Upper lobe of right lung (tissue), 1 donor: ENCODE results near the gene LUZP2. TPM values are rescaled to one million over a fixed set of nuclear protein-coding genes. Genes with fewer than 3 reads are reported as not detected.

Experiments used
- ATAC-seq: fragments of 200-7000 bp; cut with Tn5 transposase; one replicate; pipeline ENCODE4 v1.9.1; 2020; ENCODE audit warnings: mild to moderate bottlenecking, moderate library complexity
- DNase-seq: peaks from one replicate; pipeline ENCODE4 v3.0.0-alpha.2; 2020
- H3K27ac ChIP-seq: fragments of 200-600 bp; one replicate; pipeline ENCODE4 v1.8.0; 2022
- H3K27me3 ChIP-seq: fragments of 200-600 bp; one replicate; pipeline ENCODE4 v1.8.0; 2022; ENCODE audit warnings: mild to moderate bottlenecking
- H3K36me3 ChIP-seq: fragments of 200-600 bp; one replicate; pipeline ENCODE4 v1.8.0; 2022
- H3K4me1 ChIP-seq: fragments of 200-600 bp; one replicate; pipeline ENCODE4 v1.8.0; 2022
- H3K4me3 ChIP-seq: fragments of 200-600 bp; one replicate; pipeline ENCODE4 v1.8.0; 2022; ENCODE audit warnings: mild to moderate bottlenecking
- H3K9me3 ChIP-seq: fragments of 200-600 bp; one replicate; pipeline ENCODE4 v1.8.0; 2022
- CTCF ChIP-seq: fragments of 200-600 bp; IDR thresholded peaks from one replicate; pipeline ENCODE4 v1.8.0; 2022; ENCODE audit warnings: antibody characterized with exemption
- intact Hi-C: fragments of 100-400 bp; cut with DNase I; formaldehyde crosslinking; loops from one replicate; pipeline ENCODE4 v1.11.0; 2022
- total RNA-seq: library from RNA; stranded (reverse); fragmentation: NEBNext Ultra II Directional; extraction: Animal tissue kit (Norgen Biotek cat#: 25700); gene quantifications from one replicate; pipeline ENCODE4 v1.2.1, GENCODE V29; 2021
- donor health status: DM: no; HTN: yes; CAD: no; lungs with severe emphysema.

The LUZP2 gene
- total RNA-seq, 1 donor from 2014 or later = 0.23 TPM

DNA sequence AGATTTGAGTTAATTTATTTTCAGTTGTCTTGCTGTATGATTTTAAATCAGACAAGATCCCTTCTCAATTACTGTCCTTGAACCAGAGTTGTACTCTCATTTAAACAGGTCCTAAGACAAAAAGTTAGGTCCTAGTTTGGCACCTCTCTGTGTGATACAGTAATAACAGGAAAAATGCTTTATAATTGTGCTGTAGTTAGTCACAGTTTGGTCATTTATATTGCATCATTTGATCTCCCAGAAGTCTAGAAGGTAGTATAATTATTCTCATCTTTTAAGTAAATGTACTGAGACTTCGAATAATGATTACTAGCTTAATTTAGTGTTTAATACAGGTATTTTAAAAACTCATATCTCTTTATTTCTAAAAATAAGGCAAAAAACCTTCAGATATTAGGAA is 18.1 kb upstream of the LUZP2 start:
- Histone ChIP-seq H3K36me3 (no peaks in the 10 kb centered on the region), H3K4me1 (no peaks in the 10 kb centered on the region), H3K9me3 (no peaks in the 10 kb centered on the region), H3K4me3 (no peak overlapping the region), H3K27ac (no peak overlapping the region), H3K27me3 (no peaks in the 10 kb centered on the region)
- DNase-seq (no peak), ATAC-seq (no peak)
- intact Hi-C loops = no loop called here
- no peak for TF ChIP-seq CTCF

DNA sequence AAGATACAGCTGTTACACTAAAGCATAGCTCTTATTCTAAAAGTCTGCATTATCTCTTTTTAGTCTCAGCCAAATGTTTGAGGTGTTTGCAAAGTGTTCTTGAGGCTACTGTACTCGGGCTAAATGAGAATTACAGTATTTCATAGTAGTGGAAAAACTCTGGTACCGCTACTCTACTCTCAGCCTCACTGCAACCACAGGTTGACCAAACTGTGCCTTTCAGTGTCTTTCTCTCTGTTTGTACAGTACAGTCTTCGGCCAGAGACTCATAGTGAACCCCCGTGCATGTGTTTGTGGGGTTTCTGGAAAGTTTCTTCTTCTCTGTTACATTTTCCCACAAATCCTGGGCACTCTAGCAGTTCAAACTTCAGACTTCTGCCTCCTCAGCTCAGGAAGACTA is 7.4 kb upstream of the LUZP2 start:
- intact Hi-C loops = no loop called here
- ATAC-seq (no peak), DNase-seq (no peak)
- Histone ChIP-seq H3K27ac (no peak overlapping the region), H3K4me1 (no peaks in the 10 kb centered on the region), H3K9me3 (no peaks in the 10 kb centered on the region), H3K4me3 (no peak overlapping the region), H3K36me3 (no peaks in the 10 kb centered on the region), H3K27me3 (no peaks in the 10 kb centered on the region)
- no peak for TF ChIP-seq CTCF

DNA sequence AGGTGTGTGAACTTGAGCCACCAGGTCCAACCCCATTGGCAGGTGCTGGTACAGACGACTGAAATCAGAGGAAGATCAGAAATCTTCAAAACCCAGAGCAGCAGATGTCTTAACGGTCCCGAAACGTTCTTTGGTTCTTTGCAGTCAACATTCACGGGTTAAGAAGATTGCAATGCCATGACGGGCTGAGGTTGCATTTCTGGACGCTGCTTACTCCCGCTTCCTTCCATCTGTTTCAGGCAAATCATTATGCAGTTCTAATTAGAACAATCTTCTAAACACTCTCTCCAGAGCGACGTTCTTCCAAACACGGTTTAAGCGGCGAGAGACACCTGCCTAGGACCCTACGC is 492 bp upstream of the LUZP2 start:
- Histone ChIP-seq H3K36me3 (no peaks in the 10 kb centered on the region), H3K9me3 (no peaks in the 10 kb centered on the region), H3K4me1 (peaks cover 5% of the 10 kb centered on the region), H3K27me3 (peaks cover 3% of the 10 kb centered on the region), H3K27ac (no peak overlapping the region), H3K4me3 (peak overlapping the region; percentile 42)
- no peak for DNase-seq
- no peak for ATAC-seq
- intact Hi-C loops = no loop called here
- no peak for TF ChIP-seq CTCF

DNA sequence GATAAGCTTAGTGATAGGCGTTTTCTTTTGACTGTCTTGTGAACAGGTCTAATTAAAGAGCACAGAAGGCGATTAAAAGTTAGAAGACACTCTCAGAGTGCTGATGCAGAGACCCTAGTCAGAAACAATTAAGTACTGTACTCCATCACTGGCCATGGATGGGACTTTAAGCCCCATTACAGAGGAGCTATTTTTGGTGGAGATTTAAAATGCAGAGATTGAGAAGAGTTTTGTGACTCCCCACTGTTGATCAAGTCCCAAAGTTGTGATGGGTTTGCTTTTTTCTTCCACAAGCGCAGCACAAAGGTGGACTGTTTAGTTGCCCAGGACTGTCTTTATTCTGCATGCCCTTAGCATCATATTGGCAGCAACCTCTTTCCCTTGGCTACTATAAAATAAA is 978 bp downstream of the LUZP2 start:
- Histone ChIP-seq H3K4me3 (no peak overlapping the region), H3K36me3 (no peaks in the 10 kb centered on the region), H3K4me1 (peaks cover 5% of the 10 kb centered on the region), H3K27me3 (peaks cover 3% of the 10 kb centered on the region), H3K27ac (no peak overlapping the region), H3K9me3 (no peaks in the 10 kb centered on the region)
- intact Hi-C loops = no loop called here
- ATAC-seq = no peak
- no peak for TF ChIP-seq CTCF
- no peak for DNase-seq

- H3K27ac ChIP-seq = no peak overlapping the region
- no peak for TF ChIP-seq CTCF
- H3K36me3 ChIP-seq = no peaks in the 10 kb centered on the region
- no peaks in the 10 kb centered on the region for H3K27me3 ChIP-seq
- DNase-seq (peak; percentile 40), ATAC-seq (no peak)
- H3K4me1 ChIP-seq = no peaks in the 10 kb centered on the region
- intact Hi-C loops = no loop called here
- H3K4me3 ChIP-seq = no peak overlapping the region
- no peaks in the 10 kb centered on the region for H3K9me3 ChIP-seq
Measured at GRCh38 chr11:24502425-24502824, 5.6 kb downstream of the LUZP2 start.

DNA sequence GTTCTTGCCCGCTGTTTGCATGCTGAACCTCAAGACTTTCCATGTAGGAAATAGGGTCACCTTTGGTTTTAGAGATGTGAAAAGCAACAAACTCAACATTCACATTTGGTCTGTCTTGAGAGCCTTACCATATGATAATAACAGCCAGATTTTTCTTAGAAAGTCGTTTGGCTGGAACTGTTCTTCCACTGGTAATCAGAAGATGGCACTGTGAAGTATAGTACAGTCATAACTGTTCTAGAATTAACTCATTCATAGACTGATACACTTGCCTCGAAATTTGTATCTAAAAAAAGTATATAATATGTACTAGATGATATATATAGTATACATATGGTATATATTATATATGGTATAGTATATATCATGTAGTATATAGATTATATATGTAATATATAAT is 12.3 kb downstream of the LUZP2 start:
- DNase-seq (no peak), ATAC-seq (no peak)
- H3K9me3 ChIP-seq = no peaks in the 10 kb centered on the region
- H3K4me1 ChIP-seq = no peaks in the 10 kb centered on the region
- H3K27ac ChIP-seq = no peak overlapping the region
- H3K27me3 ChIP-seq = no peaks in the 10 kb centered on the region
- TF ChIP-seq CTCF = no peak
- intact Hi-C loops = no loop called here
- H3K4me3 ChIP-seq = no peak overlapping the region
- H3K36me3 ChIP-seq = no peaks in the 10 kb centered on the region
